PC-9 (cell line): Measurements from ENCODE around the gene MIGA2.

ENCODE experiments used
- EZH2 ChIP-seq: fragments of 200-600 bp; sonication (generic); IDR thresholded peaks from 2 replicates; pipeline ENCODE4 v1.8.0; 2017; ENCODE audit warnings: antibody characterized with exemption, low read depth
- TF ChIP-seq, protein P1 (sequence below): fragments of 200-600 bp; sonication (generic); conservative IDR thresholded peaks from 2 replicates; pipeline ENCODE4 v1.6.1; 2017; ENCODE audit warnings: mixed run types, antibody characterized with exemption, mild to moderate bottlenecking, moderate library complexity

DNA sequence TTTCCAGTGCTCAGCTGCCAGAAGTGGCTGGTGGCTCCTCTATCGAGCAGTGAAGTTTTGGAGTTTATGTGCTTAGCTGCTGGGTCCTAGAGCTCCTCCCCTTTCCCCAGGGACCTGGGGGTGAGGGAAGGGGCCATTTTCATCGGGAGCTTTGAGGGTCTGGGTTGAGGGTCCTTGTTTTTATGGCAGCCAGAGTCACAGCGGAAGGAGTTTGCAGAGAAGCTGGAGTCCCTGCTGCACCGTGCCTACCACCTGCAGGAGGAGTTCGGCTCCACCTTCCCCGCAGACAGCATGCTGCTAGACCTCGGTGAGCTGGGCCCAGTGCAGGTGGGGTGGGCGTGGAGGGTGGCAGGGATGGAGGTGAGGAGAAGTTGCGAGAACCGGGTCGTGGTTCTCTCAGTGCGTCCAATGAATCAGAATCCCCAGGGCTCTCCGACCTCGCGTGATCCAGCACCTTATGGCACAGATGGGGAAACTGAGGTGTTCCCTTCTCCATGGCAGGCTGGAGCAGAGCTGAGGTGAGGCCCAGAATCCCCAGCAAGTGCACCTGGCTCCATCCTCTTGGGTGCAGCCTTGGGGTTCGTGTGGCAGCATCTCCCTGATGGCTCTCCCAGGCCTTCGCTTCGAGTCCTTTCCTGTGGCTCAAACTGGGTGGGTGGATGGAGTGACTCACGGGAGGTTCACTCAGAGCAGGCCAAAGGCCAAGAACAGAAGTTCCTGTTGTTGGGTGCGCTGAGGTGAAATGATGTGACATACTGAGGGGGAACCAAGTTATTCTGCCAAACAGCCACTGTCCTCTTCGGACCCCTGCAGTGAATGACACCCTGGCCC, 22.8 kb downstream of the MIGA2 start:
- TF ChIP-seq EZH2 = no peak
- TF ChIP-seq, protein P1, sequence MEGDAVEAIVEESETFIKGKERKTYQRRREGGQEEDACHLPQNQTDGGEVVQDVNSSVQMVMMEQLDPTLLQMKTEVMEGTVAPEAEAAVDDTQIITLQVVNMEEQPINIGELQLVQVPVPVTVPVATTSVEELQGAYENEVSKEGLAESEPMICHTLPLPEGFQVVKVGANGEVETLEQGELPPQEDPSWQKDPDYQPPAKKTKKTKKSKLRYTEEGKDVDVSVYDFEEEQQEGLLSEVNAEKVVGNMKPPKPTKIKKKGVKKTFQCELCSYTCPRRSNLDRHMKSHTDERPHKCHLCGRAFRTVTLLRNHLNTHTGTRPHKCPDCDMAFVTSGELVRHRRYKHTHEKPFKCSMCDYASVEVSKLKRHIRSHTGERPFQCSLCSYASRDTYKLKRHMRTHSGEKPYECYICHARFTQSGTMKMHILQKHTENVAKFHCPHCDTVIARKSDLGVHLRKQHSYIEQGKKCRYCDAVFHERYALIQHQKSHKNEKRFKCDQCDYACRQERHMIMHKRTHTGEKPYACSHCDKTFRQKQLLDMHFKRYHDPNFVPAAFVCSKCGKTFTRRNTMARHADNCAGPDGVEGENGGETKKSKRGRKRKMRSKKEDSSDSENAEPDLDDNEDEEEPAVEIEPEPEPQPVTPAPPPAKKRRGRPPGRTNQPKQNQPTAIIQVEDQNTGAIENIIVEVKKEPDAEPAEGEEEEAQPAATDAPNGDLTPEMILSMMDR = no peak
